Adrenal gland (tissue), 5 donors: ENCODE results near the gene SNX9.

Experiments
- CTCF ChIP-seq, 6 experiments: fragments of 450-650 bp in 4 of 6; fragments of 200-600 bp in 2 of 6; sonication (generic) in 1 of 6; IDR thresholded peaks; 1 replicate in 5 of 6; 2 replicates in 1 of 6; pipeline versions ENCODE4 v1.5.1 to v1.8.0; 2016 to 2021; ENCODE audit warnings: antibody characterized with exemption in 6 of 6, mild to moderate bottlenecking in 2 of 6, moderate library complexity in 1 of 6
- POLR2A ChIP-seq, 2 donors: fragments of 450-650 bp; IDR thresholded peaks; one replicate each; pipeline ENCODE4 v1.6.1; 2017; ENCODE audit warnings: antibody characterized with exemption in 2 of 2, mild to moderate bottlenecking in 2 of 2, moderate library complexity in 1 of 2
- donor health status: DM: no; HTN: no; CAD: no.

GRCh38 chr6:157862706-157863105 is 39.7 kb downstream of the SNX9 start:
- TF ChIP-seq CTCF (IDR thresholded peaks at IDR 0.05) (no peak), POLR2A (IDR thresholded peaks at IDR 0.05) (no peak)
